SU-DHL-6 (cell line): ENCODE results near the gene KLB.
A peak's percentile ranks its signal among the peaks of the same experiment; 100 is the strongest.

Source experiments
- H2AFZ ChIP-seq: fragments of 200-600 bp; sonication (generic); 2 replicates; pipeline ENCODE4 v1.6.1; 2014; ENCODE audit warnings: low read depth, mild to moderate bottlenecking, moderate library complexity, mixed read lengths, antibody characterized with exemption, low read length; ENCODE audit not compliant: severe bottlenecking
- H3F3A ChIP-seq: fragments of 200-600 bp; shearing (Covaris generic); 2 replicates; pipeline ENCODE4 v1.6.0; 2016; ENCODE audit warnings: antibody characterized with exemption, mild to moderate bottlenecking; ENCODE audit not compliant: insufficient read depth
- H3K27ac ChIP-seq: fragments of 200-600 bp; sonication (generic); 2 replicates; pipeline ENCODE4 v1.5.1; 2016; ENCODE audit warnings: low read depth, mild to moderate bottlenecking, low read length, moderate library complexity, mixed read lengths
- H3K27me3 ChIP-seq: fragments of 200-600 bp; sonication (generic), shearing (Covaris generic); 2 replicates; pipeline ENCODE4 v1.6.0; 2014; ENCODE audit warnings: mild to moderate bottlenecking, low read length
- H3K36me3 ChIP-seq: fragments of 200-600 bp; sonication (generic); 2 replicates; pipeline ENCODE4 v1.6.1; 2014; ENCODE audit warnings: mild to moderate bottlenecking, low read length, mixed read lengths
- H3K4me2 ChIP-seq: fragments of 300-600, 200-600 bp; shearing (Covaris generic), sonication (generic); 2 replicates; pipeline ENCODE4 v1.6.0; 2014; ENCODE audit warnings: low read length, low read depth, mild to moderate bottlenecking; ENCODE audit not compliant: poor library complexity, severe bottlenecking
- H3K4me3 ChIP-seq: fragments of 200-600 bp; sonication (generic); 2 replicates; pipeline ENCODE4 v1.5.1; 2014; ENCODE audit warnings: antibody characterized with exemption, low read length, mild to moderate bottlenecking, mixed read lengths; ENCODE audit not compliant: insufficient read depth, poor library complexity, severe bottlenecking
- H3K79me2 ChIP-seq: fragments of 200-600 bp; sonication (generic); 2 replicates; pipeline ENCODE4 v1.6.1; 2014; ENCODE audit warnings: mild to moderate bottlenecking, low read length, moderate library complexity; ENCODE audit not compliant: insufficient read depth
- H3K9ac ChIP-seq: fragments of 200-600 bp; sonication (generic); 2 replicates; pipeline ENCODE4 v1.7.0; 2014; ENCODE audit warnings: mild to moderate bottlenecking, low read length
- H3K9me2 ChIP-seq: fragments of 200-600 bp; sonication (generic); replicated peaks from 2 replicates; pipeline ENCODE4 v1.6.1; 2014; ENCODE audit warnings: low read length; ENCODE audit not compliant: insufficient read depth
- H3K9me3 ChIP-seq: fragments of 200-600 bp; sonication (generic); 2 replicates; pipeline ENCODE4 v1.6.1; 2014; ENCODE audit warnings: low read length, mixed read lengths; ENCODE audit not compliant: insufficient read depth
- H4K20me1 ChIP-seq: fragments of 200-600 bp; sonication (generic); 2 replicates; pipeline ENCODE4 v1.6.1; 2014; ENCODE audit warnings: low read depth, mild to moderate bottlenecking, antibody characterized with exemption, low read length, moderate library complexity, mixed read lengths
- EZH2phosphoT487 ChIP-seq: fragments of 200-600 bp; sonication (generic), shearing (Covaris generic); conservative IDR thresholded peaks from 2 replicates; pipeline ENCODE4 v1.6.1; 2018; ENCODE audit warnings: mild to moderate bottlenecking, antibody characterized with exemption, low read length, moderate library complexity, mixed read lengths
- TF ChIP-seq, protein P1 (sequence below): fragments of 200-600 bp; sonication (generic); IDR thresholded peaks from one replicate; pipeline ENCODE4 v1.5.1; 2017; ENCODE audit warnings: antibody characterized with exemption, mild to moderate bottlenecking, low read length, moderate library complexity; ENCODE audit not compliant: insufficient read depth, poor library complexity, severe bottlenecking

KLB gene

DNA sequence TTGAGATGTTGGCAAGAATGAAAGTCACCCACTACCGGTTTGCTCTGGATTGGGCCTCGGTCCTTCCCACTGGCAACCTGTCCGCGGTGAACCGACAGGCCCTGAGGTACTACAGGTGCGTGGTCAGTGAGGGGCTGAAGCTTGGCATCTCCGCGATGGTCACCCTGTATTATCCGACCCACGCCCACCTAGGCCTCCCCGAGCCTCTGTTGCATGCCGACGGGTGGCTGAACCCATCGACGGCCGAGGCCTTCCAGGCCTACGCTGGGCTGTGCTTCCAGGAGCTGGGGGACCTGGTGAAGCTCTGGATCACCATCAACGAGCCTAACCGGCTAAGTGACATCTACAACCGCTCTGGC, 39.7 kb downstream of the KLB start:
- H3K9me3 ChIP-seq = no peaks in the 10 kb centered on the region
- no peaks in the 10 kb centered on the region for H3K79me2 ChIP-seq
- H4K20me1 ChIP-seq = peaks cover 11% of the 10 kb centered on the region; the same call in 1 of the 2 replicates
- TF ChIP-seq EZH2phosphoT487 = no peak
- TF ChIP-seq, protein P1, sequence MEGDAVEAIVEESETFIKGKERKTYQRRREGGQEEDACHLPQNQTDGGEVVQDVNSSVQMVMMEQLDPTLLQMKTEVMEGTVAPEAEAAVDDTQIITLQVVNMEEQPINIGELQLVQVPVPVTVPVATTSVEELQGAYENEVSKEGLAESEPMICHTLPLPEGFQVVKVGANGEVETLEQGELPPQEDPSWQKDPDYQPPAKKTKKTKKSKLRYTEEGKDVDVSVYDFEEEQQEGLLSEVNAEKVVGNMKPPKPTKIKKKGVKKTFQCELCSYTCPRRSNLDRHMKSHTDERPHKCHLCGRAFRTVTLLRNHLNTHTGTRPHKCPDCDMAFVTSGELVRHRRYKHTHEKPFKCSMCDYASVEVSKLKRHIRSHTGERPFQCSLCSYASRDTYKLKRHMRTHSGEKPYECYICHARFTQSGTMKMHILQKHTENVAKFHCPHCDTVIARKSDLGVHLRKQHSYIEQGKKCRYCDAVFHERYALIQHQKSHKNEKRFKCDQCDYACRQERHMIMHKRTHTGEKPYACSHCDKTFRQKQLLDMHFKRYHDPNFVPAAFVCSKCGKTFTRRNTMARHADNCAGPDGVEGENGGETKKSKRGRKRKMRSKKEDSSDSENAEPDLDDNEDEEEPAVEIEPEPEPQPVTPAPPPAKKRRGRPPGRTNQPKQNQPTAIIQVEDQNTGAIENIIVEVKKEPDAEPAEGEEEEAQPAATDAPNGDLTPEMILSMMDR = no peak
- H2AFZ ChIP-seq = no peak overlapping the region
- no peak overlapping the region for H3K4me2 ChIP-seq
- H3F3A ChIP-seq = peaks cover 47% of the 10 kb centered on the region
- peaks cover 7% of the 10 kb centered on the region for H3K36me3 ChIP-seq
- H3K9me2 ChIP-seq = no peaks in the 10 kb centered on the region
- H3K4me3 ChIP-seq = no peak overlapping the region
- H3K9ac ChIP-seq = no peak overlapping the region
- no peak overlapping the region for H3K27ac ChIP-seq
- H3K27me3 ChIP-seq = no peaks in the 10 kb centered on the region

- Histone ChIP-seq H3K36me3 (peaks cover 12% of the 10 kb centered on the region), H3K27ac (no peak overlapping the region), H3K9me2 (no peaks in the 10 kb centered on the region), H3K4me2 (peak overlapping the region; percentile 42), H3K9me3 (no peaks in the 10 kb centered on the region), H3K27me3 (no peaks in the 10 kb centered on the region), H3K79me2 (no peaks in the 10 kb centered on the region), H3F3A (peaks cover 52% of the 10 kb centered on the region), H3K4me3 (no peak overlapping the region), H3K9ac (peak overlapping the region; percentile 10; the same call in 1 of the 2 replicates), H2AFZ (peak overlapping the region; percentile 7), H4K20me1 (peaks cover 11% of the 10 kb centered on the region; the same call in 1 of the 2 replicates)
- TF ChIP-seq, protein P1 = no peak
- TF ChIP-seq EZH2phosphoT487 = no peak
Measured at GRCh38 chr4:39446842-39447573, 40.3 kb downstream of the KLB start.

GRCh38 chr4:39450618-39451017, 43.9 kb downstream of the KLB start:
- TF ChIP-seq, protein P1 = no peak
- peaks cover 16% of the 10 kb centered on the region for H4K20me1 ChIP-seq
- H3F3A ChIP-seq = peaks cover 81% of the 10 kb centered on the region
- no peak overlapping the region for H3K27ac ChIP-seq
- H3K9me3 ChIP-seq = no peaks in the 10 kb centered on the region
- H2AFZ ChIP-seq = no peak overlapping the region
- no peak overlapping the region for H3K9ac ChIP-seq
- no peak overlapping the region for H3K4me2 ChIP-seq
- no peak overlapping the region for H3K4me3 ChIP-seq
- H3K27me3 ChIP-seq = no peaks in the 10 kb centered on the region
- peaks cover 46% of the 10 kb centered on the region for H3K36me3 ChIP-seq
- no peaks in the 10 kb centered on the region for H3K9me2 ChIP-seq
- no peaks in the 10 kb centered on the region for H3K79me2 ChIP-seq
